ENCODE data around the gene ADGRD1.

The ADGRD1 gene

DNA sequence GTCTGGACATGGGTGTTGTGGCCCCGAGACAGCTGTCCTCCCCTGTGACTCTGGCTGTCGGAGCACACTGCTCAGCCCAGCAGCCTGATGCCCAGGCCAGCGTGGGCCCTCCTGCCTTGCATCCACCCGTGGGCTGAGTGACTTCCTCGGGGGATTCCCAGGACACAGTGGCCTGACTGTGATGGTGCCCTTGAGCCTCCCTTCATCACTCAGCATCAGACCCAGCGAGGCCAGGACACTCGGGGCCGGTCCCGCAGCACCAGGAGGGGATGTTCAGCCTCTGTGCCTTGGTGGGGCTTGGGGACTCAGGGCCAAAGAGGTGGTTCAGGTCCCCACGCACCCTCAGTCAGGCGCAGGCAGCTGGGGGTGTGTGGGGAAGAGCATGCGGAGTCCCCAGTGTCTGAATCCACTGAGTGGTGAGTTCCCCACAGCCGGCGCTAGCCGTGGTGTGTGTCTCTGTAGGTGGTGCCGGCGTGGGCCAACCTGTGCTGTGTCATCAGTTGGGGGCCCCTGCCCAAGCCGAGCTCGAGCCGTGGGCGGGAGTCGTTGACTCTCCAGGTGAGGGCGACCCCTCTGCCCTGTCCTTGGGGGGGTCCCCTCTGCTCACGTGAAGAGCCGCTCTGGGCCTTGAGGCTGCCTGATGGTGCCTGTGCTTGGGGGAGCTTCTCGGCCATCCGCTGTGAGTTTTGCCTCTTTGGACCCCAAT, 185.8 kb downstream of the ADGRD1 start:
- DNase-seq, result no peak

GRCh38 chr12:131140069-131140435, 186.3 kb downstream of the ADGRD1 start:
- no peak for DNase-seq

DNA sequence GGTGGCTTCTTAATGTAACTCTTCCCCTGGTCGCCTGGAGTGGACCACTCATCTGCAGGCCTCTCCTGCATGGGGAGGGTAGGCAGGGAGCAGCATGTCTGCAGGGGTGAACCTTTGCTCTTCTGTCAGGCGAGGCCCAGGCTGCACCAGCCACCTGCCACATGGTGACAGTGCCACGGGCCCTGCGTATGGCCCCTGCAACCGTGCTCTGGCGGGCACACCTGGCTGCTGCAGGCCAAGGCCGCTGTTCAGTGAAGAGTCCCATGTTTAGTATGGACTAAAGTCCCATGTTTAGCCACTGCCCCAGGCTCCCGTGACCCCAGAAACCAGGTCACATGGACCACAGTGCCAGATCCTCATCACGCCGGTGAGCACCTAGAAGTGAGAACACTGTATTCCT, 187.0 kb downstream of the ADGRD1 start:
- DNase-seq, result no peak

DNA sequence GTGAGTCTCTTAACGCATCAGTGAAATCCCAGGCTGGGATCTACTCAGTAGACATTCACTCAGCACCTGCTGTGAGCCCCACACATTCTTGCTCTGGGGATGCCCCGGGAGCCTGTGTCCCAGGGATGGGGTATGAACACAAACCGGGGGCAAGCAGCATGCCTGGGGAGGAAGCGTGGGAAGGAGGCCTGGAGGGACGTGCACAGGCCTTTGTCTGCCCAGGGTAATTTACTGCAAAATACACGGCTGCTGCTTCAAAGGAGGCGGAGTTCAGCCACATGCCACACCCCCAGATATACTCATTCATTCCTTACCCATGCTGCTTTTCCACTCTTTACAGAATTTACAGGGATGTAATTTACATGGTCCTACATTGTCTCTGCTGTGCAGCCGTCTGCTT, 187.8 kb downstream of the ADGRD1 start:
- DNase-seq, result no peak

- no peak for DNase-seq
Observed at GRCh38 chr12:131142891-131143657, 189.4 kb downstream of the ADGRD1 start.

DNA sequence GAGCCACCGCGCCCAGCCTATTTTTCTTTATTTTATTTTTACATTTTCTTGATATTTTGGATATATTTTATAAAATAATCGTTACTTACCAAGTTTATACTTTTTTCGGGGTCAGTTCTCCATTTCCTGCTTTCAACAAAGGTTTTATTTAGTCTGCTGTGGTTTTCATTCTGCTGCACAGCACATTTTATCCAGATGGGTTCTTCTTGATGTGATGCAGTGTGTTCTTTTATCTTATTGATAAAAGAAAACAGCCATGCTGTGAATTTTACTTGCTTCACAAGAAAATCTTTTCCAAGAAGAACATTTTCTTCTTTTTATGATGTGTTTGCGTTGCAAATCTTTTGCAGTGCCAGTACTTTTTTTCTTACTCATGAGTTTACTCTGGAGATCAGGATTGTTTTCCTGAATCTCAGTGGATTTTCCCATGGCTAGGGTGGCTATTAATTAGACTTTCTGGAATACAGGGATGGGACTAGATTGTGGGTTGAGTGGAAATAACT, 192.5 kb downstream of the ADGRD1 start:
- DNase-seq, result no peak

- no peak for DNase-seq
Observed at GRCh38 chr12:131147293-131147692, 193.6 kb downstream of the ADGRD1 start.

- DNase-seq, result no peak
Observed at GRCh38 chr12:131147894-131148293, 194.2 kb downstream of the ADGRD1 start.

DNA sequence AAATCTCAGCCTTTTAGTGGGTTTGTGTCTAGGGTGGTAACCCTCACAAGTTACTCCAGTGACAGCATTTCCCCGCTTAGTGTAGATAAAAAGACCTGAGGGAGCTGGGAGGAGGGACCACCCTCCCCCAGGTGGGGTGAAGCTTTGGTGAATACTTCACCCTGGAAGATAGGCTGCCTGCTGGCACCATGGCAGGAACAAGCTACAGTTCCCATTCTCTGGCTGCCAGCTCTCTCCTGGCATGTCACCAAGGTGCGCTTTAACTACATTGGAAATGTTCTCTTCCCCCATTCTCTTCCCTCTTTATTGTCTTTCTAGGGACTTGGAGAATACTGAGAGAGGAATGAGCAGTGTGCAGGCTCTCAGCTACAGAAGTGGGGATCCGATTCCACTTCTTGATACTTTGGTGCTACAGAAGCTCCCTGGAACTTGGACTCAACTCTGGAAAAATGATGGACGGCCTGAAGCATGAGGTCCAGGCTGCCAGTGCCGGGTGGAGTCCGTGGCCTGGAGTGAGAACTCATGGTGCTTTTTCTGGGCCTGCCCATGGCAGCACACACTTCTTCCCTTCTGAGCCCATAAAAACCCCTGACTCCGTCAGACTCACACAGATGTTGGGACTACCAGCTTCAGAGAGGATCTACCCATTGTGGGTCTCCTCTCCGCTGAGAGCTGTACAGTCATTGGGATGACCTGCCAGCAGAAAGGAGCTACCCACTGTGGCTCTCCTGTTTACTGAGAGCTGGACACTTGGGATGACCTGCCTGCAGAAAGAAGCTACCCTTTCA, 198.0 kb downstream of the ADGRD1 start:
- no peak for DNase-seq

GRCh38 chr12:131152587-131152986, 198.9 kb downstream of the ADGRD1 start:
- DNase-seq, result no peak

GRCh38 chr12:131153016-131153415, 199.3 kb downstream of the ADGRD1 start:
- DNase-seq, result no peak

GRCh38 chr12:131153956-131154355, 200.2 kb downstream of the ADGRD1 start:
- no peak for DNase-seq

GRCh38 chr12:131155131-131155530, 201.4 kb downstream of the ADGRD1 start:
- no peak for DNase-seq

- no peak for DNase-seq
Observed at GRCh38 chr12:131157743-131158142, 204.0 kb downstream of the ADGRD1 start.

- no peak for DNase-seq
Observed at GRCh38 chr12:131159660-131160059, 206.0 kb downstream of the ADGRD1 start.

GRCh38 chr12:131162113-131162512, 208.4 kb downstream of the ADGRD1 start:
- DNase-seq, result no peak

DNA sequence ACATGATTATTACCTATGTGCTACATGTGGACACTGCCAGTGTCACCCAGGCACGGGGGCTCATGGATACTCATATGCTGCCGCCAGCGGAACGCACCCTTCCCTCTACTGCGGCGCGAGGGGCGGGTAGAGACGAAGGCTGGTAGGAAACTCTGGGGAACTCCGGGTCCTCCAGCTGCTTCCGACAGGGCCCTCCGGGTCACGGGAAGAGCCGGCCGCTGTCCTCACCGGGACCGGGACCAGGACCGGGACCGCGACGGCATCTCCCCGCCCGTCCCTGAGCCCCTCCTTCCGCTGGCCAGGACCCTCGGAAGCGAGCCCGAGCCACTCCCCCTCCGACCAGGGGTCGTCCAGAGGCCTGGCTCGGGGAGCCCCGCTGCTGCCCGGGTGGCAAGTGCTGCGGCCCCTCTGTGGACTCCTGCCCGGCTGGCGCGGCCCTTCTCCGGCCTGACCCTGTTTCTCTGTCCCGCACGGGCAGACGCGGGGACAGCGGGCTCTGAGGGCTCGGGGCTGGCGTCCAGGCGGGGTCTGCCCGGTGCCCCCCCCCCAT, 209.6 kb downstream of the ADGRD1 start:
- no peak for DNase-seq

- no peak for DNase-seq
Observed at GRCh38 chr12:131164096-131164872, 210.6 kb downstream of the ADGRD1 start.

DNA sequence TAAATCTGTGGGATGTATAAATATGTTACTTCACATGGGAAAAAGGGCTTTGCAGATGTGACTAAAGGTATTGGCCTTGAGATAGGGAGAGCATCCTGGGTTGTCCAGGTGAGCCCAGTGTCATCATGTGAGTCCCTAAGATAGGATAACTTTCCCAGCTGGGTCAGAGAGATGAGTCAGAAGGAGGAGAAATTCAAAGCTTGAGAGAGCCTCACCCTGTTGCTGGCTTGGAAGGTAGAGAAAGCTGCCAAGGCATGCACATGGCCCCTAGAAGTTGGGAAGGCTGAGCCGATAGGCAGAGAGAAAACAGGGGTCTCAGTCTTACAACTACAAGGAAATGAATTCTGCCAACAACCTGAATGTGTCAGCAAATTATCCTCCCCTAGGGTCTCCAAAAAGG, 213.0 kb downstream of the ADGRD1 start:
- DNase-seq, result no peak

- peak; percentile 6 for DNase-seq
Observed at GRCh38 chr12:131167334-131167733, 213.6 kb downstream of the ADGRD1 start.

- no peak for DNase-seq
Observed at GRCh38 chr12:131171029-131171428, 217.3 kb downstream of the ADGRD1 start.

DNA sequence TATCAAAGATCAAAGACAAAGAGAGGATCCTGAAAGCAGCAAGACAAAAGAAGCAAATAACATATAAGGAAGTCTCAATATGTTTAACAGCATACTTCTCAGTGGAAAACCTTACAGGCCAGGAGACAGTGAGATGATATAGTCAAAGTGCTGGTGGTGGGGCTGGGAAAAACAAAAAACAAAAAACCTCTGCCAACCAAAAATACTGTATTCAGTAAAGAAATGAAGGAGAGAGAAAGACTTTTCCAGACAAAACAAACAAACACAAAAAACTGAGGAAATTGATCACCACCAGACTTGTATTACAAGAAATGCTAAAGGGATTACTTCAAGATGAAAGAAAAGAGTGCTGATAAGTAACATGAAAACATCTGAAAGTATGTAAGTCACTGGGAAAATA, 221.2 kb downstream of the ADGRD1 start:
- no peak for DNase-seq

Data from NCI-H1092 (cell line).